Neural progenitor cell (in vitro differentiated cells): ENCODE data around the gene ATP13A5. TPM values are rescaled to one million over a fixed set of nuclear protein-coding genes. Genes with fewer than 3 reads are reported as not detected.

ENCODE experiments used
- DNase-seq: peaks from one replicate; pipeline ENCODE4 v3.0.0-alpha.2; 2016; ENCODE audit warnings: low spot score
- H2AFZ ChIP-seq: fragments of 200-600 bp; sonication (generic); replicated peaks from 2 replicates; pipeline ENCODE4 v1.6.1; 2016; ENCODE audit warnings: antibody characterized with exemption
- H3F3A ChIP-seq: fragments of 200-600 bp; sonication (generic); 2 replicates; pipeline ENCODE4 v1.6.1; 2016; ENCODE audit warnings: antibody characterized with exemption, low read depth
- H3K27ac ChIP-seq: fragments of 200-600 bp; sonication (generic); 2 replicates; pipeline ENCODE4 v1.5.1; 2016; ENCODE audit warnings: mild to moderate bottlenecking
- H3K27me3 ChIP-seq: fragments of 200-600 bp; sonication (generic); 2 replicates; pipeline ENCODE4 v1.6.1; 2016; ENCODE audit warnings: mild to moderate bottlenecking, moderate library complexity
- H3K36me3 ChIP-seq: fragments of 200-600 bp; sonication (generic); 2 replicates; pipeline ENCODE4 v1.5.1; 2016
- H3K4me1 ChIP-seq: fragments of 200-600 bp; sonication (generic); 2 replicates; pipeline ENCODE4 v1.6.1; 2016; ENCODE audit warnings: mixed run types
- H3K4me2 ChIP-seq: fragments of 200-600 bp; sonication (generic); 2 replicates; pipeline ENCODE4 v1.6.1; 2016
- H3K4me3 ChIP-seq: fragments of 200-600 bp; sonication (generic); 2 replicates; pipeline ENCODE4 v1.5.1; 2016
- H3K79me2 ChIP-seq: fragments of 200-600 bp; sonication (generic); 2 replicates; pipeline ENCODE4 v1.6.1; 2016; ENCODE audit warnings: low read depth
- H3K9ac ChIP-seq: fragments of 200-600 bp; sonication (generic); 2 replicates; pipeline ENCODE4 v1.6.1; 2016
- H3K9me3 ChIP-seq: fragments of 200-600 bp; sonication (generic); 2 replicates; pipeline ENCODE4 v1.5.1; 2016; ENCODE audit warnings: low read depth
- H4K20me1 ChIP-seq: fragments of 200-600 bp; sonication (generic); 2 replicates; pipeline ENCODE4 v1.6.1; 2016; ENCODE audit warnings: low read depth
- H3K27ac Mint-ChIP-seq: 3 replicates; pipeline ENCODE4 v1.8.0; 2021; ENCODE audit warnings: mixed read lengths
- H3K27me3 Mint-ChIP-seq: 2 replicates; pipeline ENCODE4 v1.8.0; 2022; ENCODE audit warnings: low read depth, mild to moderate bottlenecking, inconsistent platforms, moderate library complexity, mixed read lengths; ENCODE audit not compliant: insufficient read depth
- H3K36me3 Mint-ChIP-seq: 3 replicates; pipeline ENCODE4 v1.8.0; 2021; ENCODE audit warnings: mixed read lengths
- H3K4me1 Mint-ChIP-seq: 3 replicates; pipeline ENCODE4 v1.8.0; 2021; ENCODE audit warnings: mixed read lengths
- H3K4me3 Mint-ChIP-seq: 3 replicates; pipeline ENCODE4 v1.8.0; 2021; ENCODE audit warnings: mild to moderate bottlenecking, moderate library complexity, mixed read lengths
- H3K9me3 Mint-ChIP-seq: 3 replicates; pipeline ENCODE4 v1.8.0; 2020; ENCODE audit warnings: mixed read lengths
- CTCF ChIP-seq: fragments of 200-600 bp; sonication (generic); IDR thresholded peaks from 2 replicates; pipeline ENCODE4 v1.5.1; 2017; ENCODE audit warnings: antibody characterized with exemption, mild to moderate bottlenecking
- EZH2 ChIP-seq: fragments of 200-600 bp; sonication (generic); IDR thresholded peaks from 2 replicates; pipeline ENCODE4 v1.6.1; 2017; ENCODE audit warnings: antibody characterized with exemption, mild to moderate bottlenecking, moderate library complexity
- EZH2phosphoT487 ChIP-seq: fragments of 200-600 bp; sonication (generic); IDR thresholded peaks from 2 replicates; pipeline ENCODE4 v1.6.1; 2017; ENCODE audit warnings: antibody characterized with exemption
- total RNA-seq: library from RNA; depleted of rRNA; stranded (reverse); fragments of >200 nt; gene quantifications from 2 replicates; pipeline ENCODE4 v1.2.3, GENCODE V29; 2015; ENCODE audit warnings: low replicate concordance

The ATP13A5 gene
- total RNA-seq, 1 donor from 2014 or later: not detected

GRCh38 chr3:193317682-193318300 lies 60.8 kb downstream of the ATP13A5 start:
- H3K27ac ChIP-seq: no peak overlapping the region
- no peak overlapping the region for H3K4me3 Mint-ChIP-seq
- DNase-seq: no peak
- no peaks in the 10 kb centered on the region for H4K20me1 ChIP-seq
- no peak overlapping the region for H3K27ac Mint-ChIP-seq
- peaks cover 12% of the 10 kb centered on the region for H3K4me1 ChIP-seq
- no peaks in the 10 kb centered on the region for H3K79me2 ChIP-seq
- no peak overlapping the region for H2AFZ ChIP-seq
- no peak for TF ChIP-seq EZH2phosphoT487
- no peak for TF ChIP-seq EZH2
- TF ChIP-seq CTCF: no peak
- peaks cover 7% of the 10 kb centered on the region for H3F3A ChIP-seq
- no peaks in the 10 kb centered on the region for H3K27me3 Mint-ChIP-seq
- no peaks in the 10 kb centered on the region for H3K36me3 ChIP-seq
- H3K9ac ChIP-seq: no peak overlapping the region
- H3K9me3 Mint-ChIP-seq: no peaks in the 10 kb centered on the region
- H3K36me3 Mint-ChIP-seq: no peaks in the 10 kb centered on the region
- no peak overlapping the region for H3K4me2 ChIP-seq
- H3K4me3 ChIP-seq: no peak overlapping the region
- no peaks in the 10 kb centered on the region for H3K9me3 ChIP-seq
- no peaks in the 10 kb centered on the region for H3K27me3 ChIP-seq
- peaks cover 6% of the 10 kb centered on the region for H3K4me1 Mint-ChIP-seq

DNA sequence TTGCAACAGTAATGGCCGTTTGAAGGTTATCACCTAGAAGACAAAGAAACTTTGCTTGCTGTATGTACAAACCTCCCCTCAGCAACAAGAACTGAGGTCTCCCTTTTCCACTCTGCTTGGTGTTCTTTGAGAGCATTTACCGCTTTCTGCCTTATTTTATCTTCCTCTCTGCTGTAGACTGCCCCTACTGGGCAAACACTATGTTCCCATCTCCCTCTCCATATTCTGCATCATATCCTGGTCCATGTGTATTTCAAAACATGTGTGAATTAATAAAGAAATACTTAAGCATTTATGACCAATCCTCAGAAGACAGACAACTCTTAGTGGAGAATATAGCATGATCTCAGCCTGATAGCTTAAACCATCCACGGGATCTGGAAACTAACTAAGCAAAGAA lies 64.4 kb downstream of the ATP13A5 start:
- no peak overlapping the region for H3K27ac ChIP-seq
- Mint-ChIP-seq H3K27me3 (no peaks in the 10 kb centered on the region), H3K4me1 (peaks cover 9% of the 10 kb centered on the region), H3K36me3 (no peaks in the 10 kb centered on the region), H3K9me3 (no peaks in the 10 kb centered on the region), H3K27ac (no peak overlapping the region), H3K4me3 (no peak overlapping the region)
- no peaks in the 10 kb centered on the region for H3K27me3 ChIP-seq
- H3K79me2 ChIP-seq: no peaks in the 10 kb centered on the region
- H4K20me1 ChIP-seq: no peaks in the 10 kb centered on the region
- no peak overlapping the region for H2AFZ ChIP-seq
- no peaks in the 10 kb centered on the region for H3K9me3 ChIP-seq
- H3F3A ChIP-seq: peaks cover 7% of the 10 kb centered on the region
- no peak for DNase-seq
- no peaks in the 10 kb centered on the region for H3K36me3 ChIP-seq
- no peak overlapping the region for H3K4me2 ChIP-seq
- TF ChIP-seq EZH2 (no peak), CTCF (peak; percentile 38), EZH2phosphoT487 (no peak)
- no peak overlapping the region for H3K9ac ChIP-seq
- no peak overlapping the region for H3K4me3 ChIP-seq
- peaks cover 24% of the 10 kb centered on the region for H3K4me1 ChIP-seq

GRCh38 chr3:193313061-193313958 lies 65.2 kb downstream of the ATP13A5 start:
- peak overlapping the region; percentile 6 for H3K27ac Mint-ChIP-seq
- no peaks in the 10 kb centered on the region for H4K20me1 ChIP-seq
- H3K4me2 ChIP-seq: peak overlapping the region; percentile 11
- H3K4me3 Mint-ChIP-seq: no peak overlapping the region
- H2AFZ ChIP-seq: peak overlapping the region; percentile 89
- no peak overlapping the region for H3K4me3 ChIP-seq
- H3K9me3 Mint-ChIP-seq: no peaks in the 10 kb centered on the region
- H3K9me3 ChIP-seq: no peaks in the 10 kb centered on the region
- peaks cover 9% of the 10 kb centered on the region for H3K4me1 Mint-ChIP-seq
- no peaks in the 10 kb centered on the region for H3K27me3 ChIP-seq
- peaks cover 24% of the 10 kb centered on the region for H3K4me1 ChIP-seq
- H3K27ac ChIP-seq: no peak overlapping the region
- no peaks in the 10 kb centered on the region for H3K79me2 ChIP-seq
- H3K9ac ChIP-seq: no peak overlapping the region
- no peak for TF ChIP-seq CTCF
- no peak for TF ChIP-seq EZH2
- no peak for TF ChIP-seq EZH2phosphoT487
- no peaks in the 10 kb centered on the region for H3K27me3 Mint-ChIP-seq
- H3F3A ChIP-seq: peaks cover 7% of the 10 kb centered on the region
- no peaks in the 10 kb centered on the region for H3K36me3 Mint-ChIP-seq
- DNase-seq: no peak
- no peaks in the 10 kb centered on the region for H3K36me3 ChIP-seq
